ENCODE data around the gene CAMSAP1. TPM values are rescaled to one million over a fixed set of nuclear protein-coding genes. Genes with fewer than 3 reads are reported as not detected.

Gene CAMSAP1
- total RNA-seq, 1 experiment from 2014 or later, result 24.8 TPM

DNA sequence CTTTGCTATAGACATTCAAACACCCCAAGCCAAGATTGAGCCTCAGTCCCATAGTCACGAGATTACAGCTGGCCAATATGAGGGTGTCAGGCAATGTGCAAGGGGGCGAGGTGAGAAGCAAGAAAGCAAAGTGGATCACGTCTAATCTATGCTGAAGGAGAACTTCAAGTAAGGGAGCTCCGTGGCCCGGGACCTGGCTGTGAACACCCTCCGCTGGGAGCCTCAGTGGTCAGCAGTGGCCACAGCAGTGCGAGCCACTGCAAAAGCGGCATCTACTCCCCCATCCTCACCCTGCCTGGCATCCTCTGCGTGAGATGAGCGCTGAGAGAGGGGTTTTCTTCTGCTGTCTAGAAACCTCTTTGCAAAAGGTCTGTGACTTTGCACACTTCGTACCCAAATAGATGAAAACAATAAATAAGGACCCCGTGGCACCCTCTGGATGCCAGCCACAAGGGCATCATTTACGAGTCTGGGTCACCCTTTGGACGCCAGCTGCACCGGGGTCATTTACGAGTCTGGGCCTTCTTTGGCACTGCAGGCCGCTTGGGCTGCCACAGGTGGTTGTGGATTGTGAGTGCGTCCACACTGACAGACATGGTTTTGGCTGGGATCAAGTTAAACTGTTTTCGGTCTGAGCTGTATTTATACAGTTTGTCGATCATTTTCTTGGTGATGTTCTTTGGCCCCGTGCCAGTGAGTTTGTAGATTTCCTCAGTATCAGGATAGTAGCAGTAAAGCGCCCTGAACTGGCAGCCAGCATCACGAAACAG lies 96.4 kb downstream of the CAMSAP1 start:
- ATAC-seq, result no peak
- ChIA-PET CTCF (no interaction called here), POLR2A (no interaction called here)
- intact Hi-C loops (cut with micrococcal nuclease; ENCODE audit: unreplicated experiment), result no loop called here
- Histone ChIP-seq H3K27ac (ENCODE audit: low read length) (no peak overlapping the region), H3K4me3 (ENCODE audit: low read depth in 2 of 2, low read length in 2 of 2) (no peak overlapping the region), H3K27me3 (ENCODE audit: control insufficient read depth, insufficient read depth, low read length) (no peaks in the 10 kb centered on the region), H3K4me1 (ENCODE audit: control insufficient read depth, insufficient read depth, low read length) (no peaks in the 10 kb centered on the region), H3K36me3 (ENCODE audit: control insufficient read depth, insufficient read depth, low read length) (no peaks in the 10 kb centered on the region), H3K9me3 (ENCODE audit: control insufficient read depth, insufficient read depth, low read depth, low read length) (no peaks in the 10 kb centered on the region)
- TF ChIP-seq, protein P1, sequence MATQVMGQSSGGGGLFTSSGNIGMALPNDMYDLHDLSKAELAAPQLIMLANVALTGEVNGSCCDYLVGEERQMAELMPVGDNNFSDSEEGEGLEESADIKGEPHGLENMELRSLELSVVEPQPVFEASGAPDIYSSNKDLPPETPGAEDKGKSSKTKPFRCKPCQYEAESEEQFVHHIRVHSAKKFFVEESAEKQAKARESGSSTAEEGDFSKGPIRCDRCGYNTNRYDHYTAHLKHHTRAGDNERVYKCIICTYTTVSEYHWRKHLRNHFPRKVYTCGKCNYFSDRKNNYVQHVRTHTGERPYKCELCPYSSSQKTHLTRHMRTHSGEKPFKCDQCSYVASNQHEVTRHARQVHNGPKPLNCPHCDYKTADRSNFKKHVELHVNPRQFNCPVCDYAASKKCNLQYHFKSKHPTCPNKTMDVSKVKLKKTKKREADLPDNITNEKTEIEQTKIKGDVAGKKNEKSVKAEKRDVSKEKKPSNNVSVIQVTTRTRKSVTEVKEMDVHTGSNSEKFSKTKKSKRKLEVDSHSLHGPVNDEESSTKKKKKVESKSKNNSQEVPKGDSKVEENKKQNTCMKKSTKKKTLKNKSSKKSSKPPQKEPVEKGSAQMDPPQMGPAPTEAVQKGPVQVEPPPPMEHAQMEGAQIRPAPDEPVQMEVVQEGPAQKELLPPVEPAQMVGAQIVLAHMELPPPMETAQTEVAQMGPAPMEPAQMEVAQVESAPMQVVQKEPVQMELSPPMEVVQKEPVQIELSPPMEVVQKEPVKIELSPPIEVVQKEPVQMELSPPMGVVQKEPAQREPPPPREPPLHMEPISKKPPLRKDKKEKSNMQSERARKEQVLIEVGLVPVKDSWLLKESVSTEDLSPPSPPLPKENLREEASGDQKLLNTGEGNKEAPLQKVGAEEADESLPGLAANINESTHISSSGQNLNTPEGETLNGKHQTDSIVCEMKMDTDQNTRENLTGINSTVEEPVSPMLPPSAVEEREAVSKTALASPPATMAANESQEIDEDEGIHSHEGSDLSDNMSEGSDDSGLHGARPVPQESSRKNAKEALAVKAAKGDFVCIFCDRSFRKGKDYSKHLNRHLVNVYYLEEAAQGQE (IDR thresholded peaks at IDR 0.05; ENCODE audit: insufficient read depth in 1 of 2, low read depth in 2 of 2, low read length in 1 of 2), result no peak
- no peak for TF ChIP-seq SIN3A (IDR thresholded peaks at IDR 0.05; ENCODE audit: borderline replicate concordance, insufficient read depth, low read depth, low read length)
- TF ChIP-seq TCF7L2 (IDR thresholded peaks at IDR 0.05; ENCODE audit: low read depth, low read length), result no peak
- TF ChIP-seq POLR2AphosphoS5 (IDR thresholded peaks at IDR 0.05; ENCODE audit: low read depth, low read length), result no peak
- TF ChIP-seq, protein P2, sequence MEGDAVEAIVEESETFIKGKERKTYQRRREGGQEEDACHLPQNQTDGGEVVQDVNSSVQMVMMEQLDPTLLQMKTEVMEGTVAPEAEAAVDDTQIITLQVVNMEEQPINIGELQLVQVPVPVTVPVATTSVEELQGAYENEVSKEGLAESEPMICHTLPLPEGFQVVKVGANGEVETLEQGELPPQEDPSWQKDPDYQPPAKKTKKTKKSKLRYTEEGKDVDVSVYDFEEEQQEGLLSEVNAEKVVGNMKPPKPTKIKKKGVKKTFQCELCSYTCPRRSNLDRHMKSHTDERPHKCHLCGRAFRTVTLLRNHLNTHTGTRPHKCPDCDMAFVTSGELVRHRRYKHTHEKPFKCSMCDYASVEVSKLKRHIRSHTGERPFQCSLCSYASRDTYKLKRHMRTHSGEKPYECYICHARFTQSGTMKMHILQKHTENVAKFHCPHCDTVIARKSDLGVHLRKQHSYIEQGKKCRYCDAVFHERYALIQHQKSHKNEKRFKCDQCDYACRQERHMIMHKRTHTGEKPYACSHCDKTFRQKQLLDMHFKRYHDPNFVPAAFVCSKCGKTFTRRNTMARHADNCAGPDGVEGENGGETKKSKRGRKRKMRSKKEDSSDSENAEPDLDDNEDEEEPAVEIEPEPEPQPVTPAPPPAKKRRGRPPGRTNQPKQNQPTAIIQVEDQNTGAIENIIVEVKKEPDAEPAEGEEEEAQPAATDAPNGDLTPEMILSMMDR (IDR thresholded peaks at IDR 0.05), result no peak
- DNase-seq (ENCODE audit: low read depth, low spot score), result no peak
- in situ Hi-C loops (cut with HindIII; ENCODE audit: low pct_unique_long_range_greater_than_20kb, low sequenced_read_pairs), result no loop called here
- BruUV-seq (replicated peaks), result no TSS peak

- Histone ChIP-seq H3K36me3 (ENCODE audit: control insufficient read depth, insufficient read depth, low read length) (no peaks in the 10 kb centered on the region), H3K4me3 (ENCODE audit: low read depth in 2 of 2, low read length in 2 of 2) (no peak overlapping the region), H3K4me1 (ENCODE audit: control insufficient read depth, insufficient read depth, low read length) (no peaks in the 10 kb centered on the region), H3K27ac (ENCODE audit: low read length) (no peak overlapping the region), H3K9me3 (ENCODE audit: control insufficient read depth, insufficient read depth, low read depth, low read length) (no peaks in the 10 kb centered on the region), H3K27me3 (ENCODE audit: control insufficient read depth, insufficient read depth, low read length) (no peaks in the 10 kb centered on the region)
- DNase-seq (ENCODE audit: low read depth, low spot score) (no peak), ATAC-seq (no peak)
- TF ChIP-seq TCF7L2 (IDR thresholded peaks at IDR 0.05; ENCODE audit: low read depth, low read length) (no peak), POLR2AphosphoS5 (IDR thresholded peaks at IDR 0.05; ENCODE audit: low read depth, low read length) (no peak), SIN3A (IDR thresholded peaks at IDR 0.05; ENCODE audit: borderline replicate concordance, insufficient read depth, low read depth, low read length) (no peak)
- TF ChIP-seq, protein P1 (IDR thresholded peaks at IDR 0.05; ENCODE audit: insufficient read depth in 1 of 2, low read depth in 2 of 2, low read length in 1 of 2), result no peak
- TF ChIP-seq, protein P2 (IDR thresholded peaks at IDR 0.05), result no peak
- in situ Hi-C loops (cut with HindIII; ENCODE audit: low pct_unique_long_range_greater_than_20kb, low sequenced_read_pairs), result no loop called here
- intact Hi-C loops (cut with micrococcal nuclease; ENCODE audit: unreplicated experiment), result no loop called here
- POLR2A ChIA-PET, result no interaction called here
- no TSS peak for BruUV-seq (replicated peaks)
- CTCF ChIA-PET, result no interaction called here
These were observed 98.2 kb downstream of the CAMSAP1 start for GRCh38 chr9:135809166-135809565.
